Muscle layer of duodenum (tissue), 2 donors: ENCODE data around the gene KAT6B.

ENCODE experiments used
- H3K27ac ChIP-seq: one replicate; pipeline ENCODE4 v1.7.0; 2013; ENCODE audit warnings: mild to moderate bottlenecking, low read length
- H3K27me3 ChIP-seq: one replicate; pipeline ENCODE4 v1.7.0; 2013; ENCODE audit warnings: low read depth, mild to moderate bottlenecking, control low read depth, low read length
- H3K36me3 ChIP-seq, 2 donors: one replicate each; pipeline ENCODE4 v1.7.0; 2013; ENCODE audit warnings: low read length in 2 of 2, control low read depth in 1 of 2, mild to moderate bottlenecking in 1 of 2; ENCODE audit not compliant: insufficient read depth in 2 of 2, control insufficient read depth in 1 of 2
- H3K4me1 ChIP-seq, 2 donors: one replicate each; pipeline ENCODE4 v1.7.0; 2013; ENCODE audit warnings: low read length in 2 of 2, mild to moderate bottlenecking in 2 of 2, control low read depth in 1 of 2, moderate library complexity in 1 of 2; ENCODE audit not compliant: insufficient read depth in 2 of 2, control insufficient read depth in 1 of 2
- H3K4me3 ChIP-seq, 2 donors: one replicate each; pipeline ENCODE4 v1.7.0; 2013; ENCODE audit warnings: low read length in 2 of 2, low read depth in 1 of 2, mild to moderate bottlenecking in 1 of 2
- H3K9me3 ChIP-seq, 2 donors: one replicate each; pipeline ENCODE4 v1.7.0; 2013; ENCODE audit warnings: low read length in 2 of 2, control low read depth in 1 of 2, mild to moderate bottlenecking in 1 of 2; ENCODE audit not compliant: control insufficient read depth in 1 of 2
- donor health status: healthy.

The KAT6B gene

DNA sequence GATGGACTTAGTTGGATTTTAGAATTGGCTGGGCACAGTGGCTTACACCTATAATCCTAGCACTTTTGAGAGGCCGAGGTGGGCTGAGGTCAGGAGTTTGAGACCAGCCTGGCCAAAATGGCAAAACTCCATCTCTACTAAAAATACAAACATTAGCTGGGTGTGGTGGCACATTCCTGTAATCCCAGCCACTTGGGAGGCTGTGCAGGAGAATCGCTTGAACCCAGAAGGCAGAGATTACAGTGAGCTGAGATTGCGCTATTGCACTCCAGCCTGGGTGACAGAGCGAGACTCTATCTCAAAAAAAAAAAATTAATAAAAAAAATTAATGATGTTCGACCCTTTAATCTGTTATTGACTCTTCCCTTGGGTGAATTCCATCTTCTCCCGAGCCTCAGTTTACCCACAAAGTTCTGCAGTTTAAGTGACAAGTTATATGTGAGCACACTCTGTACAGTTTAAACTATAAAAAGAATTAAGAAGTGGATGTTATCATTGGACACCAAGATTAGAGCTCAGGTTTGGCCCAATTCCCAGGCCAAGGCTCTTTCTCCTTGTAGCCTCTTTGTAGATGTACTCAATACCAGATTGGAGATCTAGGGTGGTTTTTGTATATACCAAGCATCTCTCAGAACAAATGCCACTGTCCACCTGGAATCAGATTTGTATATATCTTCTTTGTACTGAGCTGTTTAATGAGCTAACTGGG, 15.0 kb downstream of the KAT6B start:
- Histone ChIP-seq H3K36me3 (peaks cover 0 to 4% of the 10 kb centered on the region in 2 donors), H3K27me3 (no peaks in the 10 kb centered on the region), H3K27ac (no peak overlapping the region), H3K4me3 (no peak overlapping the region), H3K9me3 (no peaks in the 10 kb centered on the region), H3K4me1 (peaks cover 4 to 31% of the 10 kb centered on the region in 2 donors)

DNA sequence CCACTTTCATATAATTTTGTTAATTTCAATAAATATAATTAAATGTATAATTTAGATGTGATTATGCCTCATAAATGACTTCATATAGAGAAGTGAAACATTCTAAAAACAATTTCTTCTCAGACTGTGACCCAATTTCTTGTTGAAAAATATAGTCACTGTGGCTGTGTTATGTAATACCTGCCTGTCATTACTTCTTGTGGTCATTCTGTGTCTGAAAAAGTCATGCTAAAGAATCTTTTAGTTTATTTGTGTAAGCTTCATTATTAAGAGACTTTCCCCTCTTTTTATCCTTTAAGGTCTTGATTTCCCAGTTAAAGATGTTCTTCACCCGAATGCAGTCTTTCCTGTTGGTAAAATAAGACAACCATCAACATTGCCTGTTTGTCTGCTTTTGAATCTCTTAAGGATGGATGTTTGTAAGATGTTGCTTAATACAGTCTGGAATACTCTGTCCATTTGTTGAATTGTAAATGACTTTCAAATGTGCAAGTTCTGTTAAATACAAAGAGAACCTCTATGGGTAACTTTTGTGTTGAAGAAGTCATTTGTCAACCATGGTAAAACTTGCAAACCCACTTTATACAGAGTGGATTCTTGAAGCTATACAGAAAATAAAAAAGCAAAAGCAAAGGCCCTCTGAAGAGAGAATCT, 16.0 kb downstream of the KAT6B start:
- Histone ChIP-seq H3K27me3 (no peaks in the 10 kb centered on the region), H3K9me3 (no peaks in the 10 kb centered on the region), H3K36me3 (peaks cover 0 to 4% of the 10 kb centered on the region in 2 donors), H3K4me3 (no peak overlapping the region), H3K27ac (no peak overlapping the region), H3K4me1 (peaks cover 4 to 25% of the 10 kb centered on the region in 2 donors)

DNA sequence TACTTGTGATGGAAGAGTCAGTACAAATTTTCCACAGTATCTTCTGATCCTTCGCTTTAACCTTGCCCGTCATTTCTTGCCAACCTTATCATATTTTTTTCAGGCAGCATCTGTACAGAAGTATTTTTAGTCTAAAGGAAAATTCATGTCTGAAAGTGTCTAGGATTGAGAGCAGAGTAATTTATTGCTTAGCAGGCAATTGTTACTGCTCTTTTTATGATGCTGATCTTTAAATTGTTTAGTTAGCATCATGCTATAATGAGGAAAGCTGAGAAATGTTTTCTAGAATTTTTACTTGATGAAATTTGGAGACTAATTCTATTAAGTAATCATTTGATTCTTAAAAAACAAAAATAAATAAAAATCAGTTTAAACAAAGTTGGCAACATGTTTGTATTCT, 20.6 kb downstream of the KAT6B start:
- peaks cover 0 to 4% of the 10 kb centered on the region in 2 donors for H3K4me1 ChIP-seq
- H3K4me3 ChIP-seq, result no peak overlapping the region
- H3K36me3 ChIP-seq, result peaks cover 0 to 4% of the 10 kb centered on the region in 2 donors
- H3K27ac ChIP-seq, result no peak overlapping the region
- H3K27me3 ChIP-seq, result no peaks in the 10 kb centered on the region
- no peaks in the 10 kb centered on the region for H3K9me3 ChIP-seq

DNA sequence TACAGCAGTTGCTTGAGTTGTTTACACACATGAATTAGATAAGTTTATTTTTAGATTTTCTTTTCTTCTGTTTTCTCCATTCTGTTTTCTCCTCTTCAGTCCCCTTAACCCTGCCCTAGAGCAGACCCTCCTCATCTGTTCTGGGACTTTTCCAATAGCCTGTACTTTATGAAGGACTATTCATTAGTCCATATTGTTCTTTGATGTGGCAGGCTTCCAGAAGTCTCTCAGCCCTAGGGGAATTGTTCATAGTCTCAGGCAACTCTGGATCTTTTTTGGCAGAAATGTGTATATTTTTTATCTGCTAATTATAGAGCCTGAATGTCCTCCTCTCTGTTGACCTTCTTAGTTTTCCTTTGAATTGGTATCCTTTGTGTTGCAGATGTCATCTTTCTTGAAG, 25.4 kb downstream of the KAT6B start:
- Histone ChIP-seq H3K4me3 (no peak overlapping the region), H3K4me1 (peaks cover 10 to 24% of the 10 kb centered on the region in 2 donors), H3K9me3 (no peaks in the 10 kb centered on the region), H3K27me3 (no peaks in the 10 kb centered on the region), H3K27ac (no peak overlapping the region), H3K36me3 (no peaks in the 10 kb centered on the region)

DNA sequence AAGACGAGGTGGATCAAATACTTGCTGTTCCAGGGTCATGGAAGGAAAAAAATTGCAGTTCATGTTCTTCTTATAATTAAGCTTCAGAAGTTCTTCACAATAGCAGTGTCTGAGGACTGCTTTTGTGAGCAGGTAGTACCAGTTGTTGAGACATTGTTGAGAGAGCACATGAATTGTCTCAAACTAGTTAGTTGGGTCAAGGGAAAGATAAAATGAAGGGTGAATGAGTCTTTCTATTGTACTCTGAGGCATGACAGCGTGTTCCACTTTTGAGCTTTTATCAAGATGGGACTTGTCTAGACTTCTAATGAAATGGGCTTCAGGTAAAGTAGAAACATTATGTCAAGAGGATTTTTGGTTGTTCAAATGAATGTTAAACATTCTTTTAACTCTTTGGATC, 26.0 kb downstream of the KAT6B start:
- Histone ChIP-seq H3K36me3 (no peaks in the 10 kb centered on the region), H3K4me1 (peaks cover 10 to 24% of the 10 kb centered on the region in 2 donors), H3K9me3 (no peaks in the 10 kb centered on the region), H3K27ac (no peak overlapping the region), H3K4me3 (no peak overlapping the region), H3K27me3 (no peaks in the 10 kb centered on the region)

DNA sequence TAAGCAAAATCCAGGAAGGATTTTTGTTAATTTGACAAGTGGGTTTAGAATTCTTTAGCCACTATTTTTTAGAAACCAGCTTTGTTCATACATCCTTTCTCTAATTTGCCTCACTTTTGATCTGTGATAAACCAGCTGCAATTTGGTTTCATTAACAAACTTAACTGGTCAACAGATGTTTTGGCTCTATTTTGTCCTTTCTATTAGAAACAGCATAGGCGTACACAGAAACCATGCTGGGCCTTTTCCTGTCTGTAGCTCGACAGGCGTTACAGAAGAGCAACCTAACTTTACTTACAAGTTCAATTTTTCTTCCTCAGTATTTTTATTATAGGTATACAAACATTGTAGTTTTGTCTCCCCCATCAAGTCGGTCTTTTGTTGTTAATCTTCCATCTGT, 28.2 kb downstream of the KAT6B start:
- H3K27ac ChIP-seq, result peak overlapping the region; percentile 56
- no peaks in the 10 kb centered on the region for H3K36me3 ChIP-seq
- no peaks in the 10 kb centered on the region for H3K27me3 ChIP-seq
- H3K9me3 ChIP-seq, result no peaks in the 10 kb centered on the region
- no peak overlapping the region for H3K4me3 ChIP-seq
- H3K4me1 ChIP-seq, result peaks cover 10 to 24% of the 10 kb centered on the region in 2 donors

DNA sequence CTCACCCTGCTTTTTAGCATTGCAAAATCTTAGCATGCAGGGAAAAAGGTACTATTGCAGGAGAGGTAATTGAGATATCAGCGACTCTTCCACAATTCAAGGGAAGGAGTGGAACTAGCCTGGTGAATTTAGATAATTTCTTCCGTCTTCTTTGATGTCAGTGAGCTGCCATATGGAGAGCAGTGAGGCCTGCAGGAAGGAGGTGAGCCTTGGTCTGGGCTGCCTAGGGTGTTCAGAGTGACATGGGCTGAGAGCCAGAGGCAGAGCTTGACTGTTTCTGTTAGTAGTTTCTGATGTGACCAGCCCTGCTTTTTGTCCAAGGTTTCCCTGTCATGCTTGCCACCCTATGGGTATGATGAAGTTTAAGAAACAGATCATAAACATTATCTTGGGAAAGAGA, 28.6 kb downstream of the KAT6B start:
- H3K4me1 ChIP-seq, result peaks cover 10 to 24% of the 10 kb centered on the region in 2 donors

DNA sequence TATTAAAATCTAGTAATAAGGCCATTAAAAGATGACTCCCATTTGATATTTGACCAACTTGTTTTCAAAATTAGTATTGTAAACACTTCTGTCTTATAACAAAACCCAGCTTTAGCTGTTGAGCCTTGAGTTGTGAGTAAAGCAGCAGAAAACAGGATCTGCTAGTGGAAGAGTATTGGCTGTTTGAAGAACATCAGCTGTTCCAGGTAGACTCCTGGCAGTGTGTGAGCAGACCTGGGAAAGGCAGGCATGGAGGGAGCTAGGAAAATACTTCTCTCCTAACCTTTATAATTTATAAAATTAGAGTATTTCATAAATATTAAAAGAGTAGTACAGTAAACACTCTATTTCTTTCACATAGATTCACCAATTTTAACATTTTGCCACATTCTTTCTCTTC, 29.0 kb downstream of the KAT6B start:
- no peaks in the 10 kb centered on the region for H3K36me3 ChIP-seq
- peaks cover 10 to 24% of the 10 kb centered on the region in 2 donors for H3K4me1 ChIP-seq
- H3K9me3 ChIP-seq, result no peaks in the 10 kb centered on the region
- peak overlapping the region; percentile 56 for H3K27ac ChIP-seq
- H3K27me3 ChIP-seq, result no peaks in the 10 kb centered on the region
- H3K4me3 ChIP-seq, result no peak overlapping the region

More for the DNA sequence above, 28.6 kb downstream of the KAT6B start:
- Histone ChIP-seq H3K27ac (peak overlapping the region; percentile 56), H3K4me3 (no peak overlapping the region), H3K27me3 (no peaks in the 10 kb centered on the region), H3K36me3 (no peaks in the 10 kb centered on the region), H3K9me3 (no peaks in the 10 kb centered on the region)

DNA sequence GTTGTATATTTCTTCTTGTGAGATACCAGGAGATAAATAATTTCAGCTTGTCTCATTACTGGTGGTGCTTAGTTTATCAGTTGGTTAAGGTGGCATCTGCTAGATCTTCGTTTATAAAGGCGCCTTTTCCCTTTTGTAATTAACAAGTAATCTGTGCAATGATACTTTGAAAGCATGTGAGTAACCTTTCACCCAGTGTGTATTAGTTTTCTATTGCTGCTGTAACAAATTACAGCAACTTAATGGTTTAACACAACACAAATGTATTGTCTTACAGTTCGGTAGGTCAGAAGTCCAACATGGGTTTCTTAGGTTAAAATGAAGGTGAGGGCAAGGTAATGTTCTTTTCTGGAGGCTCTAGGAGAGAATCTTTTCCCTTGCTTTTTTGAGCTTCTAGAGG, 30.5 kb downstream of the KAT6B start:
- no peaks in the 10 kb centered on the region for H3K9me3 ChIP-seq
- no peak overlapping the region for H3K4me3 ChIP-seq
- H3K27ac ChIP-seq, result no peak overlapping the region
- H3K27me3 ChIP-seq, result no peaks in the 10 kb centered on the region
- no peaks in the 10 kb centered on the region for H3K36me3 ChIP-seq
- peaks cover 10 to 24% of the 10 kb centered on the region in 2 donors for H3K4me1 ChIP-seq

DNA sequence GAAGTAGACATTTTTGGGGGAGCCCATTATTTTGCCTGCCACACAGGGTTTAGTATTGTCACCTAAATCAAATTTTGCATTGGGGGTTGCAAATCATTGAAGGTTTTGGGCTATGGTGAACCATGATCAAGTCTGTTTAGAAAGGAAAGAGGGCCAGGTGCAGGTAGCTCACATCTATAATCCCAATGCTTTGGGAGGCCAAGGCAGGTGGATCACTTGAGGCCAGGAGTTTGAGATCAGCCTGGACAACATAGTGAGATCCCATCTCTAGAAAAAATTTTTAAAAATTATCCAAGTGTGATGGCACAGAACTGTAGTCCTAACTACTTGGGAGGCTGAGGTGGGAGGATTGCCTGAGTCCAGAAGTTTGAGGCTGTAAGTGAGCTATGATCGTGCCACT, 31.2 kb downstream of the KAT6B start:
- Histone ChIP-seq H3K4me1 (peaks cover 9 to 29% of the 10 kb centered on the region in 2 donors), H3K9me3 (no peaks in the 10 kb centered on the region), H3K36me3 (no peaks in the 10 kb centered on the region), H3K4me3 (no peak overlapping the region), H3K27ac (no peak overlapping the region), H3K27me3 (no peaks in the 10 kb centered on the region)

DNA sequence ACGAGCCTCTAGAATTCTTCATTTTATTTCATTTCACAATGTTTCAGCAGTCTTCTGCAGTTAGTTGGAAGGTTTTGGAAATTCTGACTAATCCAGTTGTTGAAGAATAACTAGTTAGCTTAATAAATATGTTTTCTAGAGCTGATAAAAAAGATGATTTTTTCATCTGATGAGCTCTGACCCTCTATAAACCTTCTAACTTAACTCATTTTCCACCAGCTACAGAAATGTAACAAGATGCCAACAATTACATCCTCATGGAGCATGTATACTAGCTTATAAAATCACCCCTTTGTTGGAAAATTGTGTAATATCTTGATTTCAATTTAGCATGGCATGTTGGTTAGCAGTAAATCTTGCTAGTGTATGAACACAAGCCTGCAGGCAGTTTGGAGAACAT, 33.1 kb downstream of the KAT6B start:
- H3K9me3 ChIP-seq, result no peaks in the 10 kb centered on the region

More for the DNA sequence above, 33.1 kb downstream of the KAT6B start:
- H3K4me1 ChIP-seq, result peaks cover 8 to 19% of the 10 kb centered on the region in 2 donors
- no peak overlapping the region for H3K4me3 ChIP-seq
- H3K27me3 ChIP-seq, result no peaks in the 10 kb centered on the region
- H3K36me3 ChIP-seq, result no peaks in the 10 kb centered on the region
- no peak overlapping the region for H3K27ac ChIP-seq
